Ovary (tissue), 9 donors: ENCODE measurements around the gene SLC9A9. TPM values are rescaled to one million over a fixed set of nuclear protein-coding genes. Genes with fewer than 3 reads are reported as not detected.

ENCODE experiments used
- DNase-seq, 5 donors: peaks; one replicate each; pipeline ENCODE4 v3.0.0-alpha.2; 2019 to 2020
- H3K27ac ChIP-seq, 2 donors: fragments of 200-600 bp; one replicate each; pipeline versions ENCODE4 v1.5.1 to v1.8.0; 2019 to 2022
- H3K27me3 ChIP-seq: fragments of 200-600 bp; one replicate; pipeline ENCODE4 v1.8.0; 2022
- H3K36me3 ChIP-seq: fragments of 200-600 bp; sonication (generic); one replicate; pipeline ENCODE4 v1.5.1; 2019
- H3K4me1 ChIP-seq: one replicate; pipeline ENCODE4 v1.8.1; 2013; ENCODE audit warnings: mild to moderate bottlenecking, moderate library complexity; ENCODE audit not compliant: insufficient read depth
- H3K4me3 ChIP-seq: fragments of 200-600 bp; sonication (generic); one replicate; pipeline ENCODE4 v1.5.1; 2017
- H3K9me3 ChIP-seq, 2 donors: fragments of 200-600 bp in 1 of 2; sonication (generic) in 1 of 2; one replicate each; pipeline versions ENCODE4 v1.5.1 to v1.8.1; 2013 to 2019; ENCODE audit warnings: mild to moderate bottlenecking in 1 of 2, moderate library complexity in 1 of 2
- CTCF ChIP-seq, 3 donors: fragments of 450-650 bp in 2 of 3; fragments of 200-600 bp in 1 of 3; IDR thresholded peaks; one replicate each; pipeline versions ENCODE4 v1.5.1 to v1.8.0; 2016 to 2022; ENCODE audit warnings: antibody characterized with exemption in 3 of 3, mild to moderate bottlenecking in 1 of 3
- EP300 ChIP-seq: sonication (generic); formaldehyde crosslinking; IDR thresholded peaks from one replicate; pipeline ENCODE4 v1.6.1; 2017; ENCODE audit warnings: antibody characterized with exemption
- POLR2A ChIP-seq: fragments of 450-650 bp; IDR thresholded peaks from one replicate; pipeline ENCODE4 v1.6.1; 2017; ENCODE audit warnings: antibody characterized with exemption, mild to moderate bottlenecking, moderate library complexity
- WGBS, 3 donors: extraction: QIAGEN DNeasy Blood & Tissue Kit in 1 of 3; methylation state at CpG; one replicate each; pipeline versions ENCODE4 v1.1.5 to v1.1.7; 2013 to 2017; 5-methylcytosine and 5-hydroxymethylcytosine counted together
- intact Hi-C, 4 donors: fragments of 100-400 bp; cut with DNase I; formaldehyde crosslinking; loops; one replicate each; pipeline versions ENCODE4 v1.11.0 to v1.15.1; 2022 to 2023
- polyA plus RNA-seq, 2 donors: library from polyadenylated mRNA; stranded (reverse); fragments of 200-250 nt in 1 of 2; fragments of 350-450 nt in 1 of 2; fragmentation: Illumina TruSeq in 1 of 2; extraction: RNeasy Lipid Tissue Mini Kit (QIAGEN cat#74804) in 1 of 2; gene quantifications; one replicate each; pipeline ENCODE4 v1.2.3, GENCODE V29; 2013 to 2014
- total RNA-seq, 7 donors: library from RNA; depleted of rRNA in 2 of 7; stranded (reverse); fragments of >200 nt in 2 of 7; fragmentation: NEBNext Ultra II Directional in 3 of 7; extraction: Animal tissue kit (Norgen Biotek cat#: 25700) in 3 of 7; gene quantifications; one replicate each; pipeline versions ENCODE4 v1.1.0 to v1.2.4, GENCODE V29; 2016 to 2023
- donor health status: DM: no; HTN: no; CAD: no; lungs with moderate emphysema.
- donor health status: DM: no; HTN: no; CAD: no.
- donor health status: Bipolar disorder and iron deficiency.
- donor health status: DM: yes; HTN: yes; CAD: no.
- donor health status: DM: no; HTN: no; CAD: no.
- donor health status: DM: yes; HTN: yes; CAD: no.

SLC9A9 gene
- total and polyA plus RNA-seq, 9 donors = 7.0 to 22.7 (median 13.5) TPM

- H3K9me3 ChIP-seq = no peaks in the 10 kb centered on the region
- WGBS, 3 donors = 59 to 72% (median 64%) methylated on average over 4 of the region's 4 CpGs
- intact Hi-C loops = no loop called here
- DNase-seq = no peak
- no peaks in the 10 kb centered on the region for H3K36me3 ChIP-seq
- H3K4me1 ChIP-seq = peaks cover 4% of the 10 kb centered on the region
- TF ChIP-seq EP300 = no peak
- TF ChIP-seq POLR2A = no peak
- no peak for TF ChIP-seq CTCF (IDR thresholded peaks at IDR 0.05)
- H3K27ac ChIP-seq = no peak overlapping the region
- H3K27me3 ChIP-seq = no peaks in the 10 kb centered on the region
- H3K4me3 ChIP-seq = no peak overlapping the region
Measured at GRCh38 chr3:143840636-143841035, 7.6 kb downstream of the SLC9A9 start.

GRCh38 chr3:143839980-143840379 is 8.3 kb downstream of the SLC9A9 start:
- intact Hi-C loops = no loop called here
- WGBS, 3 donors = 75 to 82% (median 79%) methylated on average over 2 of the region's 2 CpGs
- no peak for DNase-seq

GRCh38 chr3:143837076-143837475 is 11.2 kb downstream of the SLC9A9 start:
- intact Hi-C loops = no loop called here
- DNase-seq = no peak
- Histone ChIP-seq H3K27ac (no peak overlapping the region), H3K9me3 (no peaks in the 10 kb centered on the region), H3K4me1 (peaks cover 7% of the 10 kb centered on the region), H3K27me3 (no peaks in the 10 kb centered on the region), H3K4me3 (no peak overlapping the region), H3K36me3 (no peaks in the 10 kb centered on the region)
- 95 to 100% (median 100%) methylated on average over 1 of the region's 1 CpG for WGBS, 3 donors
- TF ChIP-seq CTCF (IDR thresholded peaks at IDR 0.05) (no peak), EP300 (no peak), POLR2A (no peak)

More at GRCh38 chr3:143839980-143840379, 8.3 kb downstream of the SLC9A9 start:
- no peak overlapping the region for H3K4me3 ChIP-seq
- no peaks in the 10 kb centered on the region for H3K27me3 ChIP-seq
- peaks cover 4% of the 10 kb centered on the region for H3K4me1 ChIP-seq
- H3K36me3 ChIP-seq = no peaks in the 10 kb centered on the region
- TF ChIP-seq POLR2A = no peak
- TF ChIP-seq EP300 = no peak
- TF ChIP-seq CTCF (IDR thresholded peaks at IDR 0.05) = no peak
- H3K9me3 ChIP-seq = no peaks in the 10 kb centered on the region
- H3K27ac ChIP-seq = no peak overlapping the region

GRCh38 chr3:143835312-143835711 is 13.0 kb downstream of the SLC9A9 start:
- no peaks in the 10 kb centered on the region for H3K36me3 ChIP-seq
- no peaks in the 10 kb centered on the region for H3K9me3 ChIP-seq
- H3K27me3 ChIP-seq = no peaks in the 10 kb centered on the region
- intact Hi-C loops = no loop called here
- 87 to 95% (median 94%) methylated on average over 2 of the region's 2 CpGs for WGBS, 3 donors
- DNase-seq = no peak
- no peak overlapping the region for H3K4me3 ChIP-seq
- peaks cover 6% of the 10 kb centered on the region for H3K4me1 ChIP-seq
- TF ChIP-seq POLR2A (no peak), CTCF (IDR thresholded peaks at IDR 0.05) (no peak), EP300 (no peak)
- H3K27ac ChIP-seq = no peak overlapping the region

- DNase-seq = no peak
- H3K9me3 ChIP-seq = no peaks in the 10 kb centered on the region
- H3K27ac ChIP-seq = no peak overlapping the region
- no peak overlapping the region for H3K4me3 ChIP-seq
- H3K36me3 ChIP-seq = no peaks in the 10 kb centered on the region
- H3K27me3 ChIP-seq = no peaks in the 10 kb centered on the region
- peaks cover 3% of the 10 kb centered on the region for H3K4me1 ChIP-seq
- TF ChIP-seq EP300 = no peak
- no peak for TF ChIP-seq CTCF (IDR thresholded peaks at IDR 0.05)
- TF ChIP-seq POLR2A = no peak
- intact Hi-C loops = no loop called here
Measured at GRCh38 chr3:143832433-143832832, 15.8 kb downstream of the SLC9A9 start.
